GM12892 (cell line): Measurements from ENCODE around the gene F3.

Source experiments
- POLR2A ChIP-seq: IDR thresholded peaks from 2 replicates; pipeline ENCODE4 v1.6.1; 2011; ENCODE audit warnings: low read depth, low read length, control low read depth
- TAF1 ChIP-seq: IDR thresholded peaks from 2 replicates; pipeline ENCODE4 v1.6.1; 2011; ENCODE audit warnings: low read depth, mild to moderate bottlenecking, control low read depth, low read length, borderline replicate concordance

DNA sequence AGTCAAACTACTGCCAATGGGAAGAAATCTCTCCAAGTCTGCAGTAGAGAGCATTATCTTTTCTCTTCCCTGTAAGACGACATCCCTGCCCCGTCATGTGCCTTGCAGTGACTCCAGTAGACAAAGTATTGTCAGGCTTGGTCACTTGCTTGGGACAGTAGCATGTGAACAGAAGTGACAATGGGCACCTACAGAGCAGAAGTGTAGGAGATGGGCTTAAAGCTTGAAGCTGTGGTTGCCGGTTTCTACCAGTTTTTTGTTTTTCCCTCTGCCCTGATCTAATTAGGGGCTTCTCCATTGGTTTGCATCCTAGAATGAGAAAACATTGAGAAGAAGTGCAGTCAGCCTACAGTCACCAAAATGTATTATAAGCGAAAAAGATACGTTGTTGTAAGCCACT, 12.7 kb downstream of the F3 start:
- TF ChIP-seq POLR2A (no peak), TAF1 (no peak)
